Measurements from ENCODE around the gene QSOX2.

QSOX2 gene

GRCh38 chr9:136235171-136235570 lies 10.4 kb downstream of the QSOX2 start:
- Histone ChIP-seq H3K4me1 (ENCODE audit: low read length) (peaks cover 12% of the 10 kb centered on the region), H3K4me3 (ENCODE audit: low read length) (no peak overlapping the region), H3K9me3 (replicated peaks; ENCODE audit: insufficient read depth, low read length) (no peaks in the 10 kb centered on the region), H3K9me2 (replicated peaks; ENCODE audit: insufficient read depth, low read length) (no peaks in the 10 kb centered on the region), H3K27me3 (replicated peaks; ENCODE audit: insufficient read depth, low read length) (no peaks in the 10 kb centered on the region), H3K36me3 (replicated peaks; ENCODE audit: insufficient read depth, low read length) (no peaks in the 10 kb centered on the region), H3F3A (ENCODE audit: insufficient read depth, low read length) (peaks cover 4% of the 10 kb centered on the region; the same call in 1 of the 2 replicates), H2AFZ (ENCODE audit: low read length) (no peak overlapping the region), H3K9ac (ENCODE audit: low read length) (no peak overlapping the region), H4K20me1 (ENCODE audit: insufficient read depth, low read length) (peaks cover 13% of the 10 kb centered on the region), H3K27ac (ENCODE audit: low read length) (no peak overlapping the region), H3K4me2 (ENCODE audit: low read depth, low read length) (no peak overlapping the region), H3K79me2 (ENCODE audit: low read length) (peaks cover 85% of the 10 kb centered on the region)
- TF ChIP-seq EZH2 (optimal IDR thresholded peaks at IDR 0.05; ENCODE audit: low read depth, low read length) (no peak), EZH2phosphoT487 (IDR thresholded peaks at IDR 0.05; ENCODE audit: low read length) (no peak), CTCF (IDR thresholded peaks at IDR 0.05; ENCODE audit: low read length) (no peak)
- DNase-seq: no peak

GRCh38 chr9:136234597-136234996 lies 11.0 kb downstream of the QSOX2 start:
- Histone ChIP-seq H3K4me3 (ENCODE audit: low read length) (no peak overlapping the region), H3K4me1 (ENCODE audit: low read length) (peaks cover 7% of the 10 kb centered on the region), H3K36me3 (replicated peaks; ENCODE audit: insufficient read depth, low read length) (no peaks in the 10 kb centered on the region), H3K27me3 (replicated peaks; ENCODE audit: insufficient read depth, low read length) (no peaks in the 10 kb centered on the region), H3K79me2 (ENCODE audit: low read length) (peaks cover 83% of the 10 kb centered on the region), H3K27ac (ENCODE audit: low read length) (no peak overlapping the region), H3K4me2 (ENCODE audit: low read depth, low read length) (no peak overlapping the region), H2AFZ (ENCODE audit: low read length) (no peak overlapping the region), H3F3A (ENCODE audit: insufficient read depth, low read length) (no peaks in the 10 kb centered on the region; the same call in 1 of the 2 replicates), H3K9ac (ENCODE audit: low read length) (no peak overlapping the region), H4K20me1 (ENCODE audit: insufficient read depth, low read length) (peaks cover 10% of the 10 kb centered on the region), H3K9me2 (replicated peaks; ENCODE audit: insufficient read depth, low read length) (no peaks in the 10 kb centered on the region), H3K9me3 (replicated peaks; ENCODE audit: insufficient read depth, low read length) (no peaks in the 10 kb centered on the region)
- no peak for DNase-seq
- TF ChIP-seq EZH2 (optimal IDR thresholded peaks at IDR 0.05; ENCODE audit: low read depth, low read length): no peak
- TF ChIP-seq EZH2phosphoT487 (IDR thresholded peaks at IDR 0.05; ENCODE audit: low read length): no peak
- no peak for TF ChIP-seq CTCF (IDR thresholded peaks at IDR 0.05; ENCODE audit: low read length)

- DNase-seq: no peak
- Histone ChIP-seq H3K9me2 (replicated peaks; ENCODE audit: insufficient read depth, low read length) (no peaks in the 10 kb centered on the region), H3K4me1 (ENCODE audit: low read length) (no peaks in the 10 kb centered on the region), H2AFZ (ENCODE audit: low read length) (no peak overlapping the region), H3K27ac (ENCODE audit: low read length) (no peak overlapping the region), H3K4me3 (ENCODE audit: low read length) (no peak overlapping the region), H3K4me2 (ENCODE audit: low read depth, low read length) (no peak overlapping the region), H3K9me3 (replicated peaks; ENCODE audit: insufficient read depth, low read length) (no peaks in the 10 kb centered on the region), H3K9ac (ENCODE audit: low read length) (no peak overlapping the region), H3K27me3 (replicated peaks; ENCODE audit: insufficient read depth, low read length) (no peaks in the 10 kb centered on the region), H4K20me1 (ENCODE audit: insufficient read depth, low read length) (peaks cover 6% of the 10 kb centered on the region; the same call in 1 of the 2 replicates), H3K79me2 (ENCODE audit: low read length) (peaks cover 83% of the 10 kb centered on the region), H3K36me3 (replicated peaks; ENCODE audit: insufficient read depth, low read length) (no peaks in the 10 kb centered on the region), H3F3A (ENCODE audit: insufficient read depth, low read length) (no peaks in the 10 kb centered on the region)
- TF ChIP-seq EZH2 (optimal IDR thresholded peaks at IDR 0.05; ENCODE audit: low read depth, low read length) (no peak), CTCF (IDR thresholded peaks at IDR 0.05; ENCODE audit: low read length) (no peak), EZH2phosphoT487 (IDR thresholded peaks at IDR 0.05; ENCODE audit: low read length) (no peak)
These were observed 11.7 kb downstream of the QSOX2 start for GRCh38 chr9:136233868-136234267.
